Fibroblast of lung (primary cell): Measurements from ENCODE around the gene SLC52A3. TPM values are rescaled to one million over a fixed set of nuclear protein-coding genes. Genes with fewer than 3 reads are reported as not detected.

Experiments
- DNase-seq, 2 donors: peaks; one replicate each; pipeline versions ENCODE4 v3.0.0 to v3.0.0-alpha.2; 2010; ENCODE audit warnings: low read depth in 2 of 2
- H2AFZ ChIP-seq: 2 replicates; pipeline ENCODE4 v1.5.1; 2012; ENCODE audit warnings: low read length, control low read depth, inconsistent platforms
- H3K27ac ChIP-seq: 2 replicates; pipeline ENCODE4 v1.5.1; 2011; ENCODE audit warnings: low read length, control low read depth; ENCODE audit not compliant: insufficient read depth
- H3K27me3 ChIP-seq: 2 replicates; pipeline ENCODE4 v1.5.1; 2011; ENCODE audit warnings: mild to moderate bottlenecking, low read length; ENCODE audit not compliant: control insufficient read depth, insufficient read depth
- H3K36me3 ChIP-seq: 2 replicates; pipeline ENCODE4 v1.5.1; 2011; ENCODE audit warnings: low read length; ENCODE audit not compliant: control insufficient read depth, insufficient read depth
- H3K4me1 ChIP-seq: 2 replicates; pipeline ENCODE4 v1.5.1; 2011; ENCODE audit warnings: low read length; ENCODE audit not compliant: control insufficient read depth, insufficient read depth; ENCODE audit errors: extremely low read depth
- H3K4me2 ChIP-seq: 2 replicates; pipeline ENCODE4 v1.5.1; 2011; ENCODE audit warnings: low read length, control low read depth; ENCODE audit not compliant: insufficient read depth; ENCODE audit errors: extremely low read depth
- H3K4me3 ChIP-seq, 4 experiments: fragments of 200-600 bp in 1 of 4; sonication (generic) in 1 of 4; replicated peaks in 1 of 4; 2 replicates each; pipeline ENCODE4 v1.5.1; 2011 to 2016; ENCODE audit warnings: low read length in 4 of 4, low read depth in 3 of 4, mild to moderate bottlenecking in 3 of 4, control low read depth in 2 of 4, inconsistent platforms in 1 of 4, mixed read lengths in 1 of 4; ENCODE audit not compliant: insufficient read depth in 1 of 4; ENCODE audit errors: control extremely low read depth in 1 of 4
- H3K79me2 ChIP-seq: 2 replicates; pipeline ENCODE4 v1.5.1; 2012; ENCODE audit warnings: mild to moderate bottlenecking, low read length, inconsistent platforms; ENCODE audit not compliant: control insufficient read depth, insufficient read depth
- H3K9ac ChIP-seq: 2 replicates; pipeline ENCODE4 v1.5.1; 2011; ENCODE audit warnings: mild to moderate bottlenecking, low read length, control low read depth; ENCODE audit not compliant: insufficient read depth
- H3K9me3 ChIP-seq: 2 replicates; pipeline ENCODE4 v1.5.1; 2012; ENCODE audit warnings: low read depth, low read length; ENCODE audit not compliant: control insufficient read depth, insufficient read depth
- H4K20me1 ChIP-seq: 2 replicates; pipeline ENCODE4 v1.5.1; 2011; ENCODE audit warnings: low read length; ENCODE audit not compliant: control insufficient read depth, insufficient read depth; ENCODE audit errors: extremely low read depth
- CTCF ChIP-seq, 2 donors: IDR thresholded peaks in 1 of 2; conservative IDR thresholded peaks in 1 of 2; 1 replicate in 1 of 2; 2 replicates in 1 of 2; pipeline ENCODE4 v1.5.1; 2011 to 2012; ENCODE audit warnings: low read length in 2 of 2, control low read depth in 1 of 2, inconsistent platforms in 1 of 2, low read depth in 1 of 2, mild to moderate bottlenecking in 1 of 2
- EZH2 ChIP-seq: IDR thresholded peaks from 2 replicates; pipeline ENCODE4 v1.5.1; 2012; ENCODE audit warnings: low read length, control low read depth, mild to moderate bottlenecking; ENCODE audit errors: missing control alignments
- polyA plus RNA-seq, 2 donors: library from polyadenylated mRNA; depleted of rRNA in 1 of 2; stranded (reverse) in 1 of 2; unstranded in 1 of 2; fragments of >200 nt; gene quantifications; 2 replicates each; pipeline ENCODE4 v1.2.1, GENCODE V29; 2011 to 2012; ENCODE audit warnings: missing spikeins in 1 of 2
- total RNA-seq: library from RNA; depleted of rRNA; stranded (reverse); fragments of >200 nt; gene quantifications from 2 replicates; pipeline ENCODE4 v1.2.1, GENCODE V29; 2014

SLC52A3 gene
- total and polyA plus RNA-seq, 2 donors (not counting 1 experiment from before 2014, with no cell fraction given): not detected

GRCh38 chr20:753897-754635, 14.2 kb downstream of the SLC52A3 start:
- Histone ChIP-seq H3K9me3 (no peaks in the 10 kb centered on the region), H3K36me3 (no peaks in the 10 kb centered on the region), H3K4me1 (no peaks in the 10 kb centered on the region), H4K20me1 (no peaks in the 10 kb centered on the region), H3K9ac (no peak overlapping the region), H3K79me2 (no peaks in the 10 kb centered on the region), H2AFZ (no peak overlapping the region), H3K27ac (no peak overlapping the region), H3K4me2 (no peak overlapping the region), H3K27me3 (no peaks in the 10 kb centered on the region), H3K4me3 (no peak overlapping the region)
- no peak for TF ChIP-seq CTCF (conservative IDR thresholded peaks at IDR 0.05 in 1 of 2, IDR thresholded peaks at IDR 0.05 in 1 of 2; ENCODE audit: low read depth in 1 of 2, low read length in 2 of 2)
- TF ChIP-seq EZH2: no peak
- no peak for DNase-seq

- no peak for DNase-seq
- no peaks in the 10 kb centered on the region for H3K4me1 ChIP-seq
- H3K27ac ChIP-seq: no peak overlapping the region
- no peak overlapping the region for H2AFZ ChIP-seq
- no peaks in the 10 kb centered on the region for H4K20me1 ChIP-seq
- no peak overlapping the region for H3K9ac ChIP-seq
- H3K27me3 ChIP-seq: no peaks in the 10 kb centered on the region
- no peaks in the 10 kb centered on the region for H3K79me2 ChIP-seq
- TF ChIP-seq EZH2: no peak
- H3K4me3 ChIP-seq: no peak overlapping the region
- H3K4me2 ChIP-seq: no peak overlapping the region
- no peaks in the 10 kb centered on the region for H3K9me3 ChIP-seq
- no peaks in the 10 kb centered on the region for H3K36me3 ChIP-seq
These were observed 15.2 kb downstream of the SLC52A3 start for GRCh38 chr20:753136-753535.

- TF ChIP-seq CTCF (conservative IDR thresholded peaks at IDR 0.05 in 1 of 2, IDR thresholded peaks at IDR 0.05 in 1 of 2; ENCODE audit: low read depth in 1 of 2, low read length in 2 of 2) (no peak), EZH2 (no peak)
- no peaks in the 10 kb centered on the region for H3K27me3 ChIP-seq
These were observed 16.0 kb downstream of the SLC52A3 start for GRCh38 chr20:752291-752690.

More at GRCh38 chr20:752291-752690, 16.0 kb downstream of the SLC52A3 start:
- no peak overlapping the region for H2AFZ ChIP-seq
- no peaks in the 10 kb centered on the region for H3K9me3 ChIP-seq
- no peaks in the 10 kb centered on the region for H3K79me2 ChIP-seq
- H3K9ac ChIP-seq: no peak overlapping the region
- H4K20me1 ChIP-seq: no peaks in the 10 kb centered on the region
- no peak overlapping the region for H3K4me3 ChIP-seq
- H3K4me1 ChIP-seq: no peaks in the 10 kb centered on the region
- H3K36me3 ChIP-seq: no peaks in the 10 kb centered on the region
- no peak overlapping the region for H3K27ac ChIP-seq
- DNase-seq: no peak
- no peak overlapping the region for H3K4me2 ChIP-seq
